ENCODE measurements around the gene CLEC16A.

Gene CLEC16A

DNA sequence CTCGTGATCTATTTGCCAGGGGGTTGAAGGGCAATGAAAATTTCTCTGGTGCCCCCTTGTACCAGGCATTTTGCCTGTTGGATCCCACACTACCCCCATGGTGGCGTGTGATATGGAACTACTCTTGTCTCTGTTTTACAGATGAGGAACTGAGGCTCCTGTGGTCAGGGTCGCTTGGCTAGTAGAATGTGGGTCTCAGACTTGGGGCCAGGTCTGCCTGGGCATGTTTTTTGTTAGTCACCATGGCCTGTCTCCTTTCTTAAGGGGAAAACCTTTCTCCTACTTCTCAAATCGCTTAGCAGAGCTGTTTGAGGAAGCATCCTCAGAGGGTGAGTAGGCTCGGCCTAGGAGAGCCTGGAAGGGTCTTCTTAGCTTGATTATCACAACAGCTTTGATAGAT, 51.2 kb downstream of the CLEC16A start:
- DNase-seq, result no peak

DNA sequence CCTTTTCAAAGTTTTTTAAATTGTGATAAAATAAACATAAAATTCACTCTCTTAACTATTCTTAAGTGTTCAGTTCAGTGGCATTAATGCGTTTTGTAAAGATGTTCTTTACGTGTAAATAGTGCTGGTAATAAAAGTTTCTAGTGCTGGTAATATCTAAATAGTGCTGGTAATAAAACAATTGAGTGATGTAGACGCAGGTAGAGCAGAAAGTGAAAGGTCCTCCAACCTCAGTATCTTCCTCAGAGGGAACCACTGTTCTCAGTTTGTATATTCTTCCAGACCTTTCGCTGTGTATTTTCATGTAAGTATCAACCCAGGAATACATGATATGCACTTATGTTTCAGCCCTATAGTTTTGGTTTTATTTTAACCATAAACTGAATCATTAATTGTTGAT, 53.1 kb downstream of the CLEC16A start:
- no peak for DNase-seq

DNA sequence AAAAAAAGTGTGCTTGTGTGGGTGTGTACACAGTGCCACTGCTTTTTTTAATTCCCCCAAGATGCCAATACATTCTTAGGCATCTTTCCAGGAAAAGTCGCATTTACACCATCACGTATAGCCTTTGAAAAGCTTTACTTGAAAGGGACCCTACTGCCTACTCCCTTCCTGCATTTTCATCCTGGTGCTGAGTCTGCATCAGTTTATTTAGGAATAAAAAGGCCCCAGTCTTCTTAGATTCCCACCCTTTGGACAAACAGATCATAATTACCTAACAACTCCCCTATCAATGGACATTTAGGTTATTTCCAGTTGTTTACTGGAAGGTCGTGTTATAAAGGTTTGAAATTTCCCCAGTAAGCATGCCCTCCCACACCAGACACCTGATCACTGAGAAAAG, 54.9 kb downstream of the CLEC16A start:
- DNase-seq, result no peak

DNA sequence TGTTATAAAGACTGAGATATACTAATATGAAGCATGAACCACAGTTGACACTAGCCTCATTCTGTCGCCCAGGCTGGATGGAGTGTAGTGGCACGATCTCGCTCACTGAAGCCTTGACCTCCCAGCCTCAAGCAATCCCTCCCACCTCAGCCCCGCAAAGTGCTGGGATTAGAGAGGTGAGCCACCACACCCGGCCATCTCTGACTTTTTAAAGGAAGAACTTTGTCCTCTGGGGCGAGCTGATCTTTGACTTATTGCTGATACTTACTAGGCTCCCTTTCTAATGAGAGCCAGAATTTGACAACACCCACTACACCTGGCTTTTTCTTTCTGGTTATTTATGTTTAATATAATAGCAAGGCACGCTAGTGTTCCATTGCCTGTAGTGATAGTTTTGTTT, 57.2 kb downstream of the CLEC16A start:
- DNase-seq, result no peak

DNA sequence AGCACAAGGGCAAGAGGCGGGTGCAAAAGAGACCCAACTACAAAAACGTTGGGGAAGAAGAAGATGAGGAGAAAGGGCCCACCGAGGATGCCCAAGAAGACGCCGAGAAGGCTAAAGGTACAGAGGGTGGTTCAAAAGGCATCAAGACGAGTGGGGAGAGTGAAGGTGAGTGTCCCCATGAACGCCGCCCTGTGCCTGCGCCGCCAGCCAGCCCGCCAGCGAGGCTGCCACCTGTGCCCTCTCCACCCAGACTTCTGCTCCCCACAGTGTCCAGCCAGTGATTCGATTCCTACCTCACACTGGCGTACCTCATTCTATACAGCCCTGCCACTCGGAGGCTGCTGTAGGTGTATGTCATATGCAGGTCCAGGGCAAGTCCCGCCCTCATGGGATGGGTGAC, 58.8 kb downstream of the CLEC16A start:
- DNase-seq, result no peak

DNA sequence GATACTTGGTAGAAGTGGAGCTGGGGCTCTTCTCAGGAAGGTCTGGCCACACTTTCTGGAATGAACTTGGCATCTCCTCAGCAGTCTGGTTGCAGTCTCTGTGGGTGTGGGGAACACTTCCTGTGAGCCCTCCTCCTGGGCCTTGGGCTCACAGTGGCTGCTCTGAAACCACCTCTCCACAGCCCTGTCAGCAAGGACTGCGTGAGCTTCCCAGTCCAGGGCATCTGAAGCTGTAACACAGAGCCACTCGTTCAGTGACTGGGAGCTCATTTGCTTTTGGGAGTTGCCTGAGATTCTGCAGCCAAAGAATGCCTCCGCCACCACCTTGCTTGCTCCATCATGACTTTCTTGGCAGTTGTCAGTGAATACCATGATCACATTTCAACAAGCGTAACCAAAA, 60.0 kb downstream of the CLEC16A start:
- DNase-seq, result no peak

DNA sequence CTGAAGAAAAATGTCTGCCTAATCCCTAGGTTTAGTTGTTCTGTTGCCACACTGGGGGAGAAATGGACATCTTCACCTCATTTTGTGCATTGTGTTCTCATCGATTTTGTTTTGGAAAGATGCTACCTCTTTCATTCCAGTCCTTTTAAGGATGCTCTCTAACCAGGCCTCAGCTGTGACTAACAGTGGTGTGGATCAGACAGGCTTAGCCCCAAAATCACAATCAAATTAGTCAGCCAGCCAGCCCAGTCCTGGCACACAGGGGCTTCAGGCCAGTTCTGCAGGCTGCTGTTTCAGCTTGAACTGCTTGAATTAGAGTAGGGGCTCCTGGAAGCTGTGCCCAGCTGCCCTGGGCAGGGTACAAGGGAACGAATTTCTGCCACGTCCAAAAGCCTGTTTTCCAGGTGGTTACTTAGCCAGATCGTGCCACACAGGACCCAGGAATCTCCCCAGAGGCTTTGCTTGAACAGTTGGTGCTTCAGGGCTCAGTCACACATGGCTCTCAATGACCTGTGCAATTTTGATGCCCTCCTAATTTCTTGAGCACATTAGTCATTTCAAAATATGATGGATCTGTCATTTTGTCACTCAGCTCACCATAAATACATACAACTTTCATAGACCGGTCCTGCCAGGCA, 60.7 kb downstream of the CLEC16A start:
- no peak for DNase-seq

DNA sequence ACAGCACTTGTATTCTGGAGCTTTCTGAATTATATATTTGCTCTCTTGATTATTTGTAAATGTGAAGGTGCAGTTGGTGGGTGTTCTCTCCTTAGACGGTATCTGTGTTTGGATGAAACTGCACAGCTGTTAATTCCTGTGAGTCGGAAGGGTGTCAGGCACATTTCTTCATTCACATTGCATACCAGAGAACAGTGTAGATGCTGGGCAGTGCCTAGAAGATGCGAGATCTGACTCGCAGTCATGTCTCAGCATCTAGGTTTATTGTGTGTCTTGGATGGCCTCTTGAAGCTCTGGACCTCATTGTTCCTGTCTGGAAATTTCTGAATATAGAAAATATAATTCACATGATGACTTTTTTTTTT, 61.2 kb downstream of the CLEC16A start:
- DNase-seq, result no peak

DNA sequence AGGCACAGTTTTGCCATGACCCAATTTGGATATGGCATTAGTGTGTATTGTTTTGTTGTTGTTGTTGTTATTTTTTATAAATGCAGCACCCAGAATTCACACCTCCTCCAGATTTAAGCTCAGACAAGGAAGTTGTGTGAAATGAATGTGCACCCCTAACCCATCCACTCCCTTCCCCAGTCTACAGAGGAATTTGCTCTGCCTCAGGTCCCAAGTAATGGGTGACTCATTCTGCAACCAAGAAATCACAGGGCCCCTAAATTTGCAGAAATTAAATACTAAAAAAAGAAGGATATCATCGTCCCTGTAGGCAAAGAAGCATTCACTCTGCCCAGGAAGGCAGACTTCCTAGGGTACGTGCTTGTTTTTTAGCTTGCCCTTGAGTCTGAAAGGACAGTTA, 62.3 kb downstream of the CLEC16A start:
- peak; percentile 42 for DNase-seq

DNA sequence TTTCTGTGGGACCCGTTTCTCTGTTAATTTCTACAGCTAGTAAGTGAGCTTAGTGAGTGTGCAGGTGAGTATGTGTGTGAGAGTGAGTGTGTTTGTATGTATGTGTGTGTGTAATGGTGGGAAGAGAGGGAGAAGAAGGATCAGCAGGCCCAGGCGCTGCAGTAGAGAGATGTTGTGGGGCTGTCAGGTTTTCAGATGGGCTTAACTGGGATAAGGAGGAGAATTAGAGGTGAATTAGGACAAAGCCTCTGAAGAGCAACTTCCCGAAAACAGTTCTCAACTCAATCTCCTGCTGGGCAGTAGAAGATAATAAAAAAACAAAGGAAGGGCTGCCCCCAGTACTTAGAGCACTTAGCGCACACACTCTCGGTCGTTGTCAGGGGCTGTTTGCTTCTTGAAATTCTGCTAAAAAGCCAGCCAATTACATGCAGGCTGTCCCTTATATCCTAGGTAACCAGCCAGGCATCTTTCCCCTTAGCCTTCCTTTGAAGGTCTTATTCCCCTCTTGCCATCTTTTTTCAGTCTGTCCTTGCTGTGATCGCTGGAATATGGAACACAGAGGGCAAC, 63.4 kb downstream of the CLEC16A start:
- DNase-seq, result no peak

DNA sequence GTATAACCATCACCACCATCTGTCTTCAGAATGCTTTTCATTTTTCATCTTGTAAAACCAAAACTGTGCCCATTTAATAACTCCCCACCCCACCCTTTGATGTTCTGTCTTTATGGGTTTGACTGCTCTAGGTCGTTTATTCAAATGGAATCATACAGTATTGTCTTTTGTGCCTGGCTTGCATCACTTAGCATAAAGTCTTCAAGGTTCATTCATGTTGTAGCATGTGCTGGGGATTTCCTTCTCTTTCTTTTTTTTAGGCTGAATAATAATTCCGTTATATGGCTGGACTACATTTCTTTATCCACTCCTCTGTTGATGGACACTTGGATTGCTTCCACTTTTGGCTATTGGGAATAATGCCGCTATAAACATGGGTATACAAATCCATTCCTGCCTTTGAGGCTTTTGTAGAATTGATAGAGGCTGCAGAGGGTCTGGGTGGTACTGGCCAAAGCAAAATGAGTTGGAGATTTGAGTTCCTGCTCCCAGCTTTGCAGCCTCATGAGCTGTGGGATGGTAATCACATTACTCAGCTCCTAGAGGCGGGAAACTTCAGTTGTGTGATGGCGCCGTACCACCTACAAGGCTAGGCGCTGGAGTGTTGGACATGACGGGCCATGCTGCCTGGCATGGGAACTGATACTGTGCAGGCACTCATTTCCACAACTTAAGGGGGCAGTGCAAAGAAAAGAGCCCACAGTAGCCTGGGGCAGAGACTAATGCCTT, 64.8 kb downstream of the CLEC16A start:
- no peak for DNase-seq

DNA sequence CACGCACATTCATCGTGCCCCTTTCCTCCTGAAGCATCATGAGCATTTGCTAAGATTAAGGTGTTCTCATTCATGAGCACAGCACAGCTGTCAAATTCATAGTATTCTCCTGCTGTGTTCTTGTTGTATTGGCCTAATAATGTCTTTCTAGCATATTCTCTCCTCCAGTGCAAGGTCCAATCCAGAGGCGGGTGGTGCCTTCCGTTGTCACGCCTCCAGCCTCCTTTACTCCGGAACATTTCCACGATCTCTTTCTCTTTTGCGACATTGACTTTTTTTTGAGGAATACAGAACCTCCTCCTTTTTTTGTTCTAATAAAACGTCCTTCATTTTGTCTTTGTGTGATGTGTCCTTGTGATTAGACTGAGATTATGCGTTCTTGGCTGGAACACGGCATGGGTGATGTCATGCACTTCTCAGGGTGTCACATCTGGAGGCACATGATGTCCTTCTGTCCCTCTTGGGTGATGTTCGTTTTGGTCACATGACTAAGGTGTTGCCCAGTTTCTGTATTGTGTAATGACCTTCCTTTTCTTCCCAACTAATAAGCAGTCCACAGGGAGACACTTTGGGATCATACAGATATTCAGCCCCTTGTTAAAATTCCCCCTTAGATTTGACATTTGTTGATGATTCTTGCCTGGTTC, 66.3 kb downstream of the CLEC16A start:
- no peak for DNase-seq

DNA sequence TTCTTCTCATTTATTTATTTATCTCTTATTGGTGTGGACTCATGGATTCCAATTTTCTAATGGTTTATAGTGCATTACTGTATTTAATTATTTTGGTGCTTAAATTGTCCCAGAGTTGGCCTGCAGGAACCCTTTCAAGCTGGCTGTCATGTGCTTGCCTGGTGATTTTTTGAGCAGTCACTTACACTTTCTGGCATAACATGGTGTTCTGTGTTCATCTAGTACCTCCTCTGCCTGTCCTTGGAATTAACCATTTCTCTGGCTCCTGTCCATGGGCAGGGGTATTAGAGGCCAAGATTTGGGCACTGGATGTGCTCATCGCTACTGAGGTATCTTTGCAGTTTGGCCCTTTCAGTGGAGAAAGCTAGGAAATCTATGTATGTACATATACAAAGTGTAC, 67.0 kb downstream of the CLEC16A start:
- no peak for DNase-seq

DNA sequence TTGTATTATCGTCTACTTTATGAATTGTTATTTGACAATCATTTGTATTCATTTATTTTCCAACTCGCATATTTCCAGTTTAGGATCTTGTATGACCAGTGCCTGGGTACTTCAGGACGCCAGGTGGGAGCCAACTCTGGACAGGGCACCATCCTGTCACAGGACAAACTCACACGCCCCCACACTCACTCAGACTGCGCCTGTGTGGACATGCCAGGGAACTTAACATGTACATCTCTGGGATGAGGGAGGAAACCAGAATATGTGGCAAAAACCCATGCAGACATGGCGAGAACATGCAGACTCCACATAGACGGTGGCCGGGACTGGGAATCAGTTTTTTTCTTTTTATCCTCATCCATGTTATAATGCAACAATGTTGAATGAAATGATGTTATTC, 68.5 kb downstream of the CLEC16A start:
- no peak for DNase-seq

DNA sequence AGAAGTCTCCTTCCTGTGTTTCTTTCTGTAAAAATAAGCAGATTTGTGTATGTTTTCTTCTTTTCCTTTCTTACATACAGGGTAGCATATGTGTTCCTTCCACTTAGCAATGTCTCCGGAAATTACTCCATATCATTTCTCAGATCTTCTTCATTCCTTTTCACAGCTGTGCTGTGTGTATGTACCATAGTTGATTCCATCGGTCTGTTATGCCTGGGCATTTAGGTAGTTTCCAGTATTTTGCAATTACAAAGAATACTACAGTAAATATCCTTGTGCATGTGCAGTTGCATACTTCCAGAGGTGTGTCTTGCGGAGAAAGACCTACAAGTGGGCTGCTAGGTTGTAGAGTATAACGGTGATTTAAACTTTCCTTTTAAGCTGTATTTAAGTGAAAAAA, 69.8 kb downstream of the CLEC16A start:
- DNase-seq, result no peak

DNA sequence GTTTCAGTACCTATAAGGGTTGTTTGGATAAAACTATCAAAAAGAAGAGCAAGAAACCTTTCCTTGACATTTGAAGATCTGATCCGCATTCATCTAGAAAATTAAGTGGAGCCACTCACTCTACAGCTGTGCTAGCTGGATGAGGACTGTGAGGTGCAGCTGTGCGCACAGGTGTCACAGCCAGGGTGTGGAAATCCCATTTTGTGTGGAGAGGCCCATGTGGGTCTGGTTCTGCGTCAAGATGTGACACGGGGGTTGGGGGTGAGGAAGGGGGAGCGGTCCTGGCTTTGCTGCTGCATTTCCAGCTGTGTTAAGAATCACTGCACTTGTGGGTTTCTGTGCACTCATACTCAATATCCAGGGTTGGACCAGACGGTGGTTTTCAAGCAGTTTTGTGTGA, 70.7 kb downstream of the CLEC16A start:
- DNase-seq, result no peak

DNA sequence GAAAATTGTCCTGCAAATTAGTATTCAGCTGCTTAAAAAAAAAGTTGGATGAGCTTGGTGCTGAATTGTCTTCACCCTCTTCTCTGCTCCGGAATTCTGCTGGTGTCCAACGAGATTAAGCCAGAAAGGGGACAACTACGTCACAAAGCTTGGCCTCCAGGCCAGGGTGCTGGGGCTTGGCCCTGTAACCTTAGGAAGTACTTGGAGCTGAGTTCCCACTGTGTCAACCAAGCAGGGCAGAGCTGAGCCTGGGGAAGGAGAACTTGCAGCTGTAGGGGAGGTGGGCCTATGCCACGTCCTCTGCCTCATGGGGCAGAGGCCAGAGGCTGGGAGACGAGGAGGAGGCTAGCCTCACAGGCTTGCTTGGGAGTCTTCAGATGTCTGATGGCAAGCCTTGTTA, 71.2 kb downstream of the CLEC16A start:
- DNase-seq, result no peak

DNA sequence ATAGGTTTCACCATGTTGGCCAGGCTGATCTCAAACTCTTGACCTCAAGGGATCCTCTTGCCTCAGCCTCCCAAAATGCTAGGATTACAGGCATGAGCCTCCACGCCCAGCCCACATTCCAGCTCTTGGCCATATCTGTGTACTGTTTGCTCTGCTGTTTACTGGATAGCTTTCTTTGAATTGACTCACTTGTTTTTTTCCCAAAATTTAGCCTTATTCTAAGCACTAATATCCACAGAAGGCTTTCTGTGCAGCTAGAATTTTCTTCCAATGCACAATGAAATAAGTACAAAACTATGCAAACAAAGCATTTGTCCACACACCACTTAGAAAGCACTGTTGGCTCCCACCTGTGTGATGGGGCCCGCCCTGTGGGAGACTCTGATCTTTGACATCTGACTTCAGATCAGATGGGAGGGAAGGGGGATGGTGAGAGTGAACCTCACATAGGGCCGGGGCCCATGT, 72.2 kb downstream of the CLEC16A start:
- no peak for DNase-seq

DNA sequence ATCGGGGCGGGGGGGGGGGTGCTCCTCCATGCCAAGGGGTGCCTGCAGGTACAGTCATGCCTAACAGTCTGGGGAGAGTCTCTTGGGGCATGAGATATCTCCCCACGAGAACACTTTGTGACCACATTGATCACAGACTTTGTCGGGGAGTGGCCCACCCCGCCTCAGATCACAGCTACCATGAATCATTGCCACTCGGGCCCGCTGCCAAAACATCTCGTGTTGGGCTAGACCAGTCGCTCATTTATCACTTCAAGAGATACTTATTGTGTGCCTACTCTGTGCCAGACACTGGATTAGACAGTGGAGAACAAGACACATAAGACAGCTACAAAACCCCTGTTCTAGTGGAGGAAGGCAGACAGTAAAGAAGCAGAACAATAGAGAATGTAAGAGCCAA, 72.6 kb downstream of the CLEC16A start:
- no peak for DNase-seq

DNA sequence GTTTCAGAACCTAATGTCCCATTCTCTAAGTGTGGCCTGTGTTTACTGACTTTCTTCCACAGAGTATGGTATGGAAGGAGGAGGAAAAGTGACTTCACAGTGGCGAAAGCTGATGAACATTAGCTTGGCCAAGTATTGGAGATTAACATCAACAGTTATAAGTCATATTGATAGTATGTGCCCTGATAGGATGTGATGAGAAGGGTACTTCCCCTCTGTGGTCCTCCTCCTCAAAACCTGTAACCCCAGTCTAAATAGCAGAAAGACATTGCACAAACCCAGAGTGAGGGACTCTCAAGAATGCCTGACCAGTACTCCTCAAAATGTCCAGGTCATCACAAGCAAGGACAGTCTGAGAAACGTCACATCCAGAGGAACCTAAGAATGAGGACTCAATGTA, 73.1 kb downstream of the CLEC16A start:
- no peak for DNase-seq

DNA sequence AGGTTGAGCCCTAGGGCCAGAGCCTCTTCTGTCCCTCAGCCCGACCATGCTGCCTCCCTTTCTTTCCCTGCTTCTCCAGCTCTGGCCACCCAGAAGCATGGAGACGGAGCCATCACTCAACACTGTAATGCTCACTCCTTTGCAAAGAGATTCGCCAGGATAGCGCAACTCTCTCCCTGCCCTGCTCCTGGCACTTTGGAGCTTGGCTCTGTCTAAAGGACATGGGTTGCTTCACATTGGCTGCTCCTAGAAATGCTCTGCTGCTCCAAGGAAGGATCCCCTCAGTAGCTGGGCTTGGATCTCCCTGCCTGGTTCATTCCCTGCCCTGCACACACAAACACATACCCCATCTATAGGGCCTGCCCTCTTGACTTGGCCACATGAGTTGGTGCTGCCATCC, 76.0 kb downstream of the CLEC16A start:
- no peak for DNase-seq

DNA sequence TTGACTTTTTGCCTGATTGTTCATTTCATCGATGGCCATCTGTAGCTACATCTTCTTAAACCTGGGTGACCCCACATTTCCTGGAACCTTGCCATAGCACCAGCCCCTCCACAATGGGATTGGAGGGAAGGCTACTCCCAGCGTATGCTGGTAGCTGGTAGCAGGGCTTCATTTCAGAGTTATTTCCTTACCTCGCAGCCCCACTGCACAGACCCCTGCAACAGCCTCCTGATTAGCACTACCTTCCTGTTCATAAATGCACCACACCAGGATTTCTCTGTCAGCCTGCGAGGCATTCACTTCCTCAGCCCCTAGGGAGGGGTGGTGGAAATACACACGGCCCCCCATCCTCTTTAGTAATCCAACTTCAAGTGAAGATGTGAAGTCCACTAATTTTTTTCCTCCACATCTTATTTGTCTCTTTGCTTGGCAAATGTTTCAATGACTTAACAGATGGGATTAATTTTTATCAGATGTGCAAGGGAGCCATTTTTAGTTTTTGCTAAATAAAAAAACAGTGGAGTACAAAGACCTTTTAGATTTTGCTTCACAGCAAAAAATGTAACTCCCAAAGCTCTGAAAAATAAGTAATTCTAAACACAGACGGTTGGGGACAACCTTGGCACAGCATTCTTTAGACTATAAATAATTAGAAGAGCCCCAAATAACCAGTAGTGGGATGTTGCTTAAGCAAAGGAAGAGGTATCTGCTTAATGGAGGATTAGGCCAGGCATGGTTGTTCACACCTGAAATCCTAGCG, 76.6 kb downstream of the CLEC16A start:
- no peak for DNase-seq

DNA sequence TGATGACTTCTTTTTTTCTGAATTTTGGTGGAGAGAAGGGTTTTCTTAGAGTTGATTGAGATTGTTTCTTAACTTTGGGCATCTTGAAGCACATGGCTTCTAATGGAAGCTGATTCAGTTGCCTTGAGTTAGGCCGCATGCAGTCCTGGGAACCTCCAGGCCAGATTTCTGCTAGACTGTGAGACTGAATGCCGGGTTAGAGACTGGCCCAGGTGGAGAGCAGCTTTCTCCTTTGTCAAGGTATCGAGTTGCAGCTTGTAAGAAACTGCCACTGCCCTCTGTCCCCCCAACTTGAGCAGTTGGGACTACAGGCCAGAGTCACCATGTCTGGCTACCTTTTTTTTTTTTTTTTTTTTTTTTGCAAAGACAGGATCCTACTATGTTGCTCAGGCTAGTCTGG, 77.6 kb downstream of the CLEC16A start:
- no peak for DNase-seq
